HUES64 (cell line): ENCODE measurements around the gene C19orf33.
A peak's percentile ranks its signal among the peaks of the same experiment; 100 is the strongest.

Experiments used
- H3K27ac ChIP-seq: 2 replicates; pipeline ENCODE4 v1.7.0; 2013; ENCODE audit warnings: low read depth, low read length, inconsistent platforms
- H3K27me3 ChIP-seq: 2 replicates; pipeline ENCODE4 v1.6.1; 2013; ENCODE audit warnings: mild to moderate bottlenecking, low read length; ENCODE audit not compliant: insufficient read depth
- H3K36me3 ChIP-seq: 2 replicates; pipeline ENCODE4 v1.6.1; 2013; ENCODE audit warnings: mild to moderate bottlenecking, low read length; ENCODE audit not compliant: insufficient read depth
- H3K4me1 ChIP-seq: 2 replicates; pipeline ENCODE4 v1.6.1; 2013; ENCODE audit warnings: mild to moderate bottlenecking, low read length, moderate library complexity; ENCODE audit not compliant: insufficient read depth
- H3K4me3 ChIP-seq: 2 replicates; pipeline ENCODE4 v1.5.1; 2013; ENCODE audit warnings: mild to moderate bottlenecking, low read length, moderate library complexity
- H3K9ac ChIP-seq: 2 replicates; pipeline ENCODE4 v1.6.1; 2013; ENCODE audit warnings: mild to moderate bottlenecking, low read depth, low read length
- H3K9me3 ChIP-seq: 2 replicates; pipeline ENCODE4 v1.6.1; 2013; ENCODE audit warnings: low read depth, low read length; ENCODE audit not compliant: insufficient read depth
- WGBS: fragments of 150-250, 120-280 bp; methylation state at CpG from one replicate; pipeline ENCODE4 v1.1.7; 2013; ENCODE audit warnings: missing lambda C conversion rate; 5-methylcytosine and 5-hydroxymethylcytosine counted together

C19orf33 gene

GRCh38 chr19:38267761-38268483, 36.1 kb upstream of the C19orf33 start:
- Histone ChIP-seq H3K36me3 (no peaks in the 10 kb centered on the region), H3K9ac (peak overlapping the region; percentile 5), H3K4me3 (no peak overlapping the region), H3K9me3 (no peaks in the 10 kb centered on the region), H3K27me3 (no peaks in the 10 kb centered on the region), H3K4me1 (peaks cover 35% of the 10 kb centered on the region), H3K27ac (peak overlapping the region; percentile 47; the same call in 1 of the 2 replicates)
- 73% methylated on average over 12 of the region's 12 CpGs for WGBS

GRCh38 chr19:38268539-38268938, 35.5 kb upstream of the C19orf33 start:
- 69% methylated on average over 8 of the region's 8 CpGs for WGBS
- Histone ChIP-seq H3K4me1 (peaks cover 34% of the 10 kb centered on the region), H3K27ac (peak overlapping the region; percentile 47; the same call in 1 of the 2 replicates), H3K9me3 (no peaks in the 10 kb centered on the region), H3K36me3 (no peaks in the 10 kb centered on the region), H3K27me3 (no peaks in the 10 kb centered on the region), H3K9ac (no peak overlapping the region), H3K4me3 (no peak overlapping the region)

DNA sequence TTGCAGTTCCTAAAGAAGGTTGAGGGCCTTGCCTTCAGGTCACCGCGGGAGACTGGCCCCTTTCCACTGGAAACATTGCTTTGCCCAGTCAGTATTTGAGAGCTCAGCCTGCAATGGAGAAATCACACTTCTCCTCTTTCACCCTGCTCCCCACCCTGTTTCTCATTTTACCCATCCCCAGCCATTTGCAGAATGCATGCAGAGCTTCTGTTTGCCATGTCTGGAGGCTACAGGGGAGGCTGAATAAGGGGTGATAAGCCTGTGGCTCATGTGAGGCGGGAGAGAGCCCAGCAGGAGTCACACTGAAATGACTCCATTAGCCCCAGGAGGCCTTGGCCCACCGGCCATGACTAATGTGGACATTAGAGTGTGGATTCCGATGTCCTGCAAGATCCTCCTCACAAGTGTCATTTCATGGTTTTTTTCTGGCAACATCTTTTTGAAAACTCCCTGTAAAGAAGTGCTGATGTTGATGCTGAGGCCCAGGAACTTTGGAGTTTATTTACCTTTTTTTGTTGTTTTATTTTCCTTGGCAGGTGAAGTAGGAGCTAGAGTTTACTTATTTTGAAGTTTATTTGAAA, 33.4 kb upstream of the C19orf33 start:
- 59% methylated on average over 5 of the region's 5 CpGs for WGBS
- Histone ChIP-seq H3K27me3 (no peaks in the 10 kb centered on the region), H3K9ac (no peak overlapping the region), H3K4me1 (peaks cover 29% of the 10 kb centered on the region), H3K9me3 (no peaks in the 10 kb centered on the region), H3K4me3 (no peak overlapping the region), H3K27ac (no peak overlapping the region), H3K36me3 (peaks cover 4% of the 10 kb centered on the region; the same call in 1 of the 2 replicates)

GRCh38 chr19:38273499-38273898, 30.6 kb upstream of the C19orf33 start:
- H3K4me3 ChIP-seq: no peak overlapping the region
- H3K9me3 ChIP-seq: no peaks in the 10 kb centered on the region
- H3K9ac ChIP-seq: no peak overlapping the region
- no peak overlapping the region for H3K27ac ChIP-seq
- peaks cover 4% of the 10 kb centered on the region for H3K36me3 ChIP-seq
- peaks cover 8% of the 10 kb centered on the region; the same call in 1 of the 2 replicates for H3K4me1 ChIP-seq
- 25% methylated on average over 1 of the region's 2 CpGs for WGBS
- no peaks in the 10 kb centered on the region for H3K27me3 ChIP-seq

DNA sequence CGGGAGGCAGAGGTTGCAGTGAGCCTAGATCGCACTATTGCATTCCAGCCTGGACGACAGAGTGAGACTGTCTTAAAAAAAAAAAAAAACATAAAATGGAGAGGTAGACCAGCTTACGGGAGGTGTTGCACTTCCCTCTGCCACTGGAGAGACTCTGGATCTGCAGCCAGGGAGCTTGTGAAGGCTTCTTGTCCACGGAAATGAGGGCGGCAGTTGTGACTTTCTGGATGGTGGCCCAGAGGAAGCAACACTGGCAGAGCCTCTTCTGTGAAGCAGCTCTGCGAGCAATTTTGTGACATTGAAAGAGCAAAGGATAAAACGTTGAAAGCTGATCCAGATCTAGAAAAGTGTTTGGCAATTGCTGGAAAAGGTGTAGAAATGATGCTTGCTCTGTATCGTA, 29.3 kb upstream of the C19orf33 start:
- Histone ChIP-seq H3K36me3 (peaks cover 4% of the 10 kb centered on the region), H3K27me3 (no peaks in the 10 kb centered on the region), H3K27ac (no peak overlapping the region), H3K9ac (no peak overlapping the region), H3K4me1 (peaks cover 8% of the 10 kb centered on the region; the same call in 1 of the 2 replicates), H3K9me3 (no peaks in the 10 kb centered on the region), H3K4me3 (no peak overlapping the region)
- WGBS: 90% methylated on average over 8 of the region's 9 CpGs

DNA sequence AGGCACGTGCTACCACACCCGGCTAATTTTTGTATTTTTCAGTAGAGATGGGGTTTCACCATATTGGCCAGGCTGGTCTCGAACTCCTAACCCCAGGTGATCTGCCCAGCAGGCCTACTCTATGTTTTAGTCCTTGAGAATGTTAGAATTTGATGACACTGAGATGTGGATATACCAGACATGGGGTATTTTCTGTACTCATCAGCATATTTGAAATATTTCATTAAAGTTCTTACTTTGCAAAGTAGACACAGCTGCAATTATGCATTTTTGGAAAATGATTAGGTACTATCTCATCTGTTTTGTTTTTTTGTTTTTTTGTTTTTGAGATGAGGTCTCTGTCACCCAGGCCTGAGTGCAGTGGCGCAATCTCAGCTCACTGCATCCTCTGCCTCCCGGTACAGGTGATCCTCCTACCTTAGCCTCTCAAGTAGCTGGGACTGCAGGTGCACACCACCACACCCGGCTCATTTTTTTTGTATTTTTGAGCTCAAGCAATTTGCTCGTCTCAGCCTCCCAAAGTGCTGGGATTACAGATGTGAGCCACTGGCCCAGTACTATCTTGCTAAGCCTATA, 27.0 kb upstream of the C19orf33 start:
- Histone ChIP-seq H3K36me3 (peaks cover 12% of the 10 kb centered on the region), H3K9me3 (no peaks in the 10 kb centered on the region), H3K9ac (no peak overlapping the region), H3K27me3 (no peaks in the 10 kb centered on the region), H3K4me3 (no peak overlapping the region), H3K4me1 (peaks cover 4% of the 10 kb centered on the region; the same call in 1 of the 2 replicates), H3K27ac (no peak overlapping the region)
- WGBS: 96% methylated on average over 7 of the region's 7 CpGs

GRCh38 chr19:38277549-38277948, 26.5 kb upstream of the C19orf33 start:
- Histone ChIP-seq H3K4me3 (no peak overlapping the region), H3K4me1 (peaks cover 4% of the 10 kb centered on the region; the same call in 1 of the 2 replicates), H3K9ac (no peak overlapping the region), H3K27me3 (no peaks in the 10 kb centered on the region), H3K27ac (no peak overlapping the region), H3K9me3 (no peaks in the 10 kb centered on the region), H3K36me3 (peaks cover 12% of the 10 kb centered on the region)
- 88% methylated on average over 5 of the region's 5 CpGs for WGBS

DNA sequence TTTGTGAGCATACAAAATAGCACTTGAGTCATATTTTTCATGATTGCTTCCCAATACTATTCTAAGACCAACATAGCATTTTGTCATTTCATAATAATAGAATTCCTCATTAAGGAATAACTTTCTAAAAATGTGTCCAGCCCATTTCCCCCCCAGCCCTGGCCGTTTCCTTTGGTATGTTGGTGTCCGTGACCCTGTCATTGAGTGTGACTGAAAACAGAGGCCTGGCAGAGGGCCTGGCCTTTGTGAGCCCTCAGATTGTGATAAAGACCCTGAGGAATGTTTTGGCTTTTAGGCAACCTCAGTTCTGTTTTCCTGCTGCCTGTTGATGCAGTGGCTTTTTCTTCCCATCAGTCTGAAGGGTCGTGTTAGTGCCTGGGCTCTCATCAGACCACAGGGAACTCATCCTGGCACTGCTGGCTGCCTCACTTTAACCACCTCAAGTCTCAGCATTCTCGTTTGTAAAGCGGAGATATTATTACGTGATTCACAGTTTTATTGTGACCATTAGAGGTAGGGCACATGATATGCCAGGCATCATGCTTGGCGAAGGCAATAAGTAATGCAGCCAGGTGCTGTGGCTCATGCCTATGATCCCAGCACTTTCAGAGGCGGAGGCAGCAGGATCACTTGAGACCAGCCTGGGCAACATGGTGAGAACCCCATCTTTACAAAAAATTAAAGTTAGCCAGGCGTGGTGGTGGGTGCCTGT, 25.9 kb upstream of the C19orf33 start:
- Histone ChIP-seq H3K27ac (no peak overlapping the region), H3K4me1 (peaks cover 4% of the 10 kb centered on the region; the same call in 1 of the 2 replicates), H3K27me3 (no peaks in the 10 kb centered on the region), H3K9ac (no peak overlapping the region), H3K36me3 (peaks cover 12% of the 10 kb centered on the region), H3K9me3 (no peaks in the 10 kb centered on the region), H3K4me3 (no peak overlapping the region)
- WGBS: 83% methylated on average over 9 of the region's 9 CpGs

DNA sequence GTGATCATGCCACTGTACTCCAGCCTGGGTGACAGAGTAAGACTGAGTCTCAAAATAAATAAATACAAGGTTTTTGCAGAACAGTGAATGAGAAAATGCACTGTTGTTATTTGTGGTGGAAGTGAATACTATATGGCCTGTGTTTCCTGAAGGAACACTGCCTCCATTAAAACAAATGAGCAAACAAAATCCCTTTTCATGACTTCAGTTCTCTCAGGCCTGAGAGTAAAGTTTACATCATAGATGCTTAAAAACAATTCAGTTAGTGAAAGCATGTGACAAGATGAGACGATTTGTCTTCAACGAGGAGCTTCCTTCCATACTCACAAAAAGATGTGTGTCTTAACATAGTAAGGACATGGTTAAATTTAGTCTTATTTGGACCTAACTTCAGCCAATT, 25.3 kb upstream of the C19orf33 start:
- no peaks in the 10 kb centered on the region for H3K9me3 ChIP-seq
- H3K9ac ChIP-seq: no peak overlapping the region
- peaks cover 4% of the 10 kb centered on the region; the same call in 1 of the 2 replicates for H3K4me1 ChIP-seq
- H3K36me3 ChIP-seq: peaks cover 12% of the 10 kb centered on the region
- H3K27me3 ChIP-seq: no peaks in the 10 kb centered on the region
- H3K4me3 ChIP-seq: no peak overlapping the region
- no peak overlapping the region for H3K27ac ChIP-seq
- WGBS: no CpG with 5 or more reads among the region's 2 CpGs

DNA sequence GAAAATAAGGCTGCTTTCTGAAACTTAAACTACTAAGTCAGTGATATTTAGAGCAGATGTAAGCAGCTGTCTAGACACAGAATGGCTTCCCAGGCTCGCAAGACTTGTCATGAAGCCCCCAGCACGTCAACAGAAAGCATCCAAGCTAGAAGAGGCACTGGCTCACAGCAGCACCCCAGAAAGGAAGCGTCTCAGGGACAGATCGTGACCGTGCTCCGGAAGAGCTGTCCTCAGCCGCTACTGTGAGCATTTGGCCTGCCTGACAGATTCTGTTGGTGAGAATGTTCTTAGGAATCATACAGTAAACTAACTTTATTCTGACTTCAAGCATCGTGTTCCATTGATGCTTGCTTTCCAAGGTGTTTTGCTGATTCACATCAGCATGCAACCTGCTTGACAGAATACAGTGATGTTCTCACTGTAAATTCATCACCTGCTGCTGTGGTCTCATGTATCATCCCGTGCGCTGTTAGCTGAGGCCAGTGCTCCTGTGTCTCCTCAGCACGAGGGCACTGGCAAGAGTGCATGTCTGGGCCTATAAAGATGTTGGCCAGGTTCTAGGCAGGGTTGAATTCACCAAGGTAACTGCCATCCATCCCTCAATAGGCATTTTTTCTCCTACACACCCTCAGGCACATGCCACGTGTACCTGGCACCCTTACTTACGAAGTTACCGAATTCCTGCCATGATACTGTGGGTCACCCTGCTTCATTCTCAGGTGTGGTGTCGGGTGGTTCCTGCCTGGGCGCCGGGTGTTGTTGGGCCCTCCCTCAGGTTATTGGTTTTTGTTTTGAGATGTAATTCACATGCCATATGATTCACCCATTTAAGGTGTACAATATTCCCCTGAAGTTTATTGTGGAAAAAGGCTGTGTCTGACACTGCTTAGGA, 23.8 kb upstream of the C19orf33 start:
- Histone ChIP-seq H3K9me3 (no peaks in the 10 kb centered on the region), H3K9ac (no peak overlapping the region), H3K4me3 (no peak overlapping the region), H3K36me3 (peaks cover 22% of the 10 kb centered on the region), H3K4me1 (peaks cover 4% of the 10 kb centered on the region; the same call in 1 of the 2 replicates), H3K27me3 (no peaks in the 10 kb centered on the region), H3K27ac (no peak overlapping the region)
- WGBS: 92% methylated on average over 17 of the region's 17 CpGs
